Gastrocnemius medialis (tissue), 4 donors: Measurements from ENCODE around the gene VASH1. TPM values are rescaled to one million over a fixed set of nuclear protein-coding genes. Genes with fewer than 3 reads are reported as not detected.

Experiments
- ATAC-seq, 2 donors: fragments of 150-250 bp; one replicate each; pipeline ENCODE4 v1.9.1; 2016
- DNase-seq, 2 donors: peaks; one replicate each; pipeline ENCODE4 v3.0.0-alpha.2; 2019
- H3K27ac ChIP-seq, 4 donors: fragments of 200-600 bp; sonication (generic); 1 replicate in 1 of 4; 2 replicates in 3 of 4; pipeline ENCODE4 v1.5.1; 2016 to 2018; ENCODE audit warnings: mild to moderate bottlenecking in 2 of 4, moderate library complexity in 1 of 4
- H3K27me3 ChIP-seq, 3 donors: fragments of 200-600 bp; sonication (generic) in 2 of 3; 1 replicate in 1 of 3; 2 replicates in 2 of 3; pipeline versions ENCODE4 v1.5.1 to v1.6.0; 2016 to 2019; ENCODE audit warnings: mild to moderate bottlenecking in 1 of 3, moderate library complexity in 1 of 3
- H3K36me3 ChIP-seq, 2 donors: fragments of 200-600 bp; sonication (generic) in 1 of 2; one replicate each; pipeline ENCODE4 v1.5.1; 2017 to 2018
- H3K4me1 ChIP-seq, 2 donors: fragments of 200-600 bp; sonication (generic) in 1 of 2; one replicate each; pipeline ENCODE4 v1.5.1; 2016 to 2017; ENCODE audit warnings: mild to moderate bottlenecking in 2 of 2
- H3K4me3 ChIP-seq, 4 donors: fragments of 200-600 bp; sonication (generic) in 3 of 4; 1 replicate in 1 of 4; 2 replicates in 3 of 4; pipeline ENCODE4 v1.5.1; 2016 to 2019; ENCODE audit warnings: mild to moderate bottlenecking in 2 of 4
- H3K9me3 ChIP-seq, 3 donors: fragments of 200-600 bp; sonication (generic) in 2 of 3; 1 replicate in 1 of 3; 2 replicates in 2 of 3; pipeline ENCODE4 v1.5.1; 2016 to 2019
- CTCF ChIP-seq, 5 experiments: fragments of 450-650 bp in 3 of 5; fragments of 200-600 bp in 2 of 5; sonication (generic) in 2 of 5; IDR thresholded peaks in 4 of 5; conservative IDR thresholded peaks in 1 of 5; 1 replicate in 4 of 5; 2 replicates in 1 of 5; pipeline ENCODE4 v1.5.1; 2016 to 2019; ENCODE audit warnings: antibody characterized with exemption in 5 of 5, mild to moderate bottlenecking in 3 of 5, moderate library complexity in 3 of 5
- POLR2A ChIP-seq, 2 donors: fragments of 450-650 bp; IDR thresholded peaks; one replicate each; pipeline ENCODE4 v1.6.1; 2017; ENCODE audit warnings: antibody characterized with exemption in 2 of 2, mild to moderate bottlenecking in 2 of 2, moderate library complexity in 2 of 2
- in situ Hi-C, 4 donors: fragments of 200-750 bp; cut with MboI; loops; one replicate each; pipeline versions ENCODE4 v1.15.0 to v1.8.0; 2017; ENCODE audit warnings: low sequenced_read_pairs in 4 of 4
- intact Hi-C: fragments of 100-400 bp; cut with DNase I; formaldehyde crosslinking; loops from one replicate; pipeline ENCODE4 v1.15.1; 2023; ENCODE audit warnings: low total_unique reads
- total RNA-seq, 4 donors: library from RNA; depleted of rRNA; stranded (reverse); fragments of >200 nt; gene quantifications; one replicate each; pipeline versions ENCODE4 v1.1.0 to v1.2.3, GENCODE V29; 2016

Gene VASH1
- total RNA-seq, 4 donors from 2014 or later: 0.56 to 6.1 (median 1.2) TPM

- no peaks in the 10 kb centered on the region for H3K36me3 ChIP-seq
- DNase-seq: no peak
- H3K27me3 ChIP-seq: peaks cover 0 to 6% (median 5%) of the 10 kb centered on the region in 3 donors
- H3K4me1 ChIP-seq: peaks cover 10 to 12% of the 10 kb centered on the region in 2 donors
- H3K9me3 ChIP-seq: no peaks in the 10 kb centered on the region
- ATAC-seq: no peak
- intact Hi-C loops: no loop called here
- no peak for TF ChIP-seq CTCF (IDR thresholded peaks at IDR 0.05 in 4 of 5, conservative IDR thresholded peaks at IDR 0.05 in 1 of 5)
- TF ChIP-seq POLR2A (IDR thresholded peaks at IDR 0.05): no peak
- H3K4me3 ChIP-seq: no peak overlapping the region
- in situ Hi-C loops: no loop called here
- H3K27ac ChIP-seq: no peak overlapping the region
These were observed 9.5 kb downstream of the VASH1 start for GRCh38 chr14:76770521-76771436.

- no peaks in the 10 kb centered on the region for H3K9me3 ChIP-seq
- H3K4me1 ChIP-seq: peaks cover 10 to 12% of the 10 kb centered on the region in 2 donors
- ATAC-seq: no peak
- intact Hi-C loops: no loop called here
- peaks cover 0 to 6% (median 5%) of the 10 kb centered on the region in 3 donors for H3K27me3 ChIP-seq
- DNase-seq: no peak
- H3K36me3 ChIP-seq: no peaks in the 10 kb centered on the region
- TF ChIP-seq CTCF (IDR thresholded peaks at IDR 0.05 in 4 of 5, conservative IDR thresholded peaks at IDR 0.05 in 1 of 5) (no peak), POLR2A (IDR thresholded peaks at IDR 0.05) (no peak)
- no peak overlapping the region for H3K4me3 ChIP-seq
- no peak overlapping the region for H3K27ac ChIP-seq
- in situ Hi-C loops: no loop called here
These were observed 10.2 kb downstream of the VASH1 start for GRCh38 chr14:76771437-76771980.

- intact Hi-C loops (no loop called here), in situ Hi-C loops (no loop called here)
- DNase-seq (no peak), ATAC-seq (peak in 1 of 2 donors; percentile 65)
- no peak for TF ChIP-seq POLR2A (IDR thresholded peaks at IDR 0.05)
- TF ChIP-seq CTCF (IDR thresholded peaks at IDR 0.05 in 4 of 5, conservative IDR thresholded peaks at IDR 0.05 in 1 of 5): no peak
- Histone ChIP-seq H3K4me1 (peaks cover 10 to 12% of the 10 kb centered on the region in 2 donors), H3K9me3 (no peaks in the 10 kb centered on the region), H3K4me3 (peak overlapping the region in 1 of 4 donors; percentile 7), H3K27ac (peak overlapping the region; percentile 47 to 77 (median 72)), H3K36me3 (no peaks in the 10 kb centered on the region), H3K27me3 (peaks cover 0 to 6% (median 5%) of the 10 kb centered on the region in 3 donors)
These were observed 11.3 kb downstream of the VASH1 start for GRCh38 chr14:76772300-76773187.

- TF ChIP-seq CTCF (IDR thresholded peaks at IDR 0.05 in 4 of 5, conservative IDR thresholded peaks at IDR 0.05 in 1 of 5): no peak
- no peak for TF ChIP-seq POLR2A (IDR thresholded peaks at IDR 0.05)
- in situ Hi-C loops (no loop called here), intact Hi-C loops (no loop called here)
- H3K36me3 ChIP-seq: no peaks in the 10 kb centered on the region
- H3K4me1 ChIP-seq: peaks cover 9 to 10% of the 10 kb centered on the region in 2 donors
- H3K27me3 ChIP-seq: peaks cover 0 to 6% (median 5%) of the 10 kb centered on the region in 3 donors
- ATAC-seq (peak in 1 of 2 donors; percentile 50), DNase-seq (peak; percentile 38 to 43)
- no peak overlapping the region for H3K4me3 ChIP-seq
- H3K27ac ChIP-seq: peak overlapping the region; percentile 47 to 77 (median 72)
- H3K9me3 ChIP-seq: no peaks in the 10 kb centered on the region
These were observed 12.1 kb downstream of the VASH1 start for GRCh38 chr14:76773188-76773885.
